ENCODE measurements around the gene C9orf50. TPM values are rescaled to one million over a fixed set of nuclear protein-coding genes. Genes with fewer than 3 reads are reported as not detected.
A peak's percentile ranks its signal among the peaks of the same experiment; 100 is the strongest.

The C9orf50 gene
- total and polyA plus RNA-seq, 7 donors = not detected

GRCh38 chr9:129587487-129588262, 33.2 kb downstream of the C9orf50 start:
- intact Hi-C loops (cut with DNase I) = no loop called here
- ATAC-seq = peak; percentile 90 to 96 (median 93)
- DNase-seq = peak in 1 of 2 donors; percentile 77
- Histone ChIP-seq H3K4me3 (no peak overlapping the region), H3K9me3 (no peaks in the 10 kb centered on the region), H3K36me3 (ENCODE audit: insufficient read depth in 1 of 2, low read depth in 1 of 2) (no peaks in the 10 kb centered on the region), H3K27ac (peak overlapping the region; percentile 78), H3K4me1 (peaks cover 9% of the 10 kb centered on the region), H3K27me3 (ENCODE audit: insufficient read depth in 3 of 3, low read length in 2 of 3) (no peaks in the 10 kb centered on the region)
- TF ChIP-seq CTCF (IDR thresholded peaks at IDR 0.05) = no peak
- 49 to 68% (median 51%) methylated on average over 23 of the region's 23 CpGs for WGBS, 3 donors

DNA sequence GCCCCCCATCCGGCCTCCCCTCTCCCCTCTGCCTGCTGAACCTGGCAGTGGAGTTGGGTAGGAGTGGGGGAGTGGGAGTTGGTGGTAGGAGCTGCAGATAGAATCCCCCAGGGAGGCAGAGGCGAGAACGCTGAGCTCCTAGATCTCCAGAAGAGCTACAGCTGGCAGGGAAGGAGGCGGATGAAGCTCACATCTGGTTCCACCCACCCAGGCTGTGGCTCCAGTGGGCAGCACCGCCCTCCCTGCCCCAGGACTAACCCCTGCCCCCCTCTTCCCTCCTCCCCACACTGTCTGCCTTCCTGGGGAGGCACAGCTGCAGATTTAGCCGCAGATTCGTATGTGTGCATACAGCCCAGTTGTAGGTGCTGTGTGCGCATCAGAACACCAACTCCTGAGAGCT, 34.2 kb downstream of the C9orf50 start:
- TF ChIP-seq CTCF (IDR thresholded peaks at IDR 0.05) = no peak
- Histone ChIP-seq H3K27me3 (ENCODE audit: insufficient read depth in 3 of 3, low read length in 2 of 3) (no peaks in the 10 kb centered on the region), H3K4me1 (peaks cover 9% of the 10 kb centered on the region), H3K36me3 (ENCODE audit: insufficient read depth in 1 of 2, low read depth in 1 of 2) (no peaks in the 10 kb centered on the region), H3K9me3 (no peaks in the 10 kb centered on the region), H3K27ac (peak overlapping the region; percentile 78), H3K4me3 (no peak overlapping the region)
- intact Hi-C loops (cut with DNase I) = no loop called here
- DNase-seq = no peak
- ATAC-seq = no peak
- WGBS, 3 donors = 67 to 84% (median 75%) methylated on average over 8 of the region's 8 CpGs

- Histone ChIP-seq H3K4me3 (no peak overlapping the region), H3K36me3 (ENCODE audit: insufficient read depth in 1 of 2, low read depth in 1 of 2) (no peaks in the 10 kb centered on the region), H3K4me1 (peaks cover 9% of the 10 kb centered on the region), H3K27me3 (ENCODE audit: insufficient read depth in 3 of 3, low read length in 2 of 3) (no peaks in the 10 kb centered on the region), H3K27ac (peak overlapping the region; percentile 78), H3K9me3 (no peaks in the 10 kb centered on the region)
- ATAC-seq = no peak
- intact Hi-C loops (cut with DNase I) = no loop called here
- TF ChIP-seq CTCF (IDR thresholded peaks at IDR 0.05) = no peak
- 97 to 100% (median 97%) methylated on average over 1 of the region's 1 CpG for WGBS, 3 donors
- DNase-seq = no peak
Measured at GRCh38 chr9:129586245-129586644, 34.7 kb downstream of the C9orf50 start.

DNA sequence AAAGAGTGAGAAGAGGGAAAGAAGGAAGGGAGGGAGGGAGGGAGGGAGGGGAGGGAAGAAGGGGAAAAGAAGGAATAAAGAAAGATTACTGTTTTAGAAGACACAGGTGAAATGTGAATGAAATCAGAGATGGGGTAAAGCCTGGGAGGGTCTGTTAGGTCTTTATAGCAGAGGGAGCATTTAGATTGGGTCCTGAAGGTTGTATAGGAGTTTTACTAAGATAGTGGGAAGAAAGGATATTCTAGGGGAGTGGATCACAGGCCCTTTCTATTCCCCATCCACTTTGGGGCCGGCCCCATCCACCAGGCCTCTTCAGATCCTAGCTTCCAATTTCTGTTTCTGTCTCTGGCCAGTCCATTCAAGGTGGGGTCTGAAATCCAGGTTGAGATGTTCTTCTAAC, 35.5 kb downstream of the C9orf50 start:
- H3K27me3 ChIP-seq (ENCODE audit: insufficient read depth in 3 of 3, low read length in 2 of 3) = no peaks in the 10 kb centered on the region
- no peak overlapping the region for H3K4me3 ChIP-seq
- H3K36me3 ChIP-seq (ENCODE audit: insufficient read depth in 1 of 2, low read depth in 1 of 2) = no peaks in the 10 kb centered on the region
- TF ChIP-seq CTCF (IDR thresholded peaks at IDR 0.05) = no peak
- H3K9me3 ChIP-seq = no peaks in the 10 kb centered on the region
- WGBS, 3 donors = 100% methylated on average over 1 of the region's 1 CpG
- no peak overlapping the region for H3K27ac ChIP-seq
- DNase-seq (no peak), ATAC-seq (no peak)
- H3K4me1 ChIP-seq = peaks cover 9% of the 10 kb centered on the region
- intact Hi-C loops (cut with DNase I) = no loop called here

- peak; percentile 51 to 72 for DNase-seq
- H3K4me3 ChIP-seq = no peak overlapping the region
- ATAC-seq = peak; percentile 49 to 86 (median 68)
- TF ChIP-seq CTCF (IDR thresholded peaks at IDR 0.05) = no peak
- no peaks in the 10 kb centered on the region for H3K36me3 ChIP-seq (ENCODE audit: insufficient read depth in 1 of 2, low read depth in 1 of 2)
- H3K27me3 ChIP-seq (ENCODE audit: insufficient read depth in 3 of 3, low read length in 2 of 3) = no peaks in the 10 kb centered on the region
- intact Hi-C loops (cut with DNase I) = no loop called here
- peaks cover 9% of the 10 kb centered on the region for H3K4me1 ChIP-seq
- peak overlapping the region; percentile 39 for H3K27ac ChIP-seq
- no peaks in the 10 kb centered on the region for H3K9me3 ChIP-seq
- 77 to 82% (median 79%) methylated on average over 1 of the region's 1 CpG for WGBS, 3 donors
Measured at GRCh38 chr9:129584136-129584535, 36.8 kb downstream of the C9orf50 start.
